ENCODE measurements around the gene EMD. TPM values are rescaled to one million over a fixed set of nuclear protein-coding genes. Genes with fewer than 3 reads are reported as not detected.

Gene EMD
- total and polyA plus RNA-seq, 2 experiments from 2014 or later, result 39.4 to 61.0 TPM

GRCh38 chrX:154349979-154350378 lies 29.1 kb upstream of the EMD start:
- H3K9me2 ChIP-seq (replicated peaks; ENCODE audit: insufficient read depth), result no peaks in the 10 kb centered on the region

DNA sequence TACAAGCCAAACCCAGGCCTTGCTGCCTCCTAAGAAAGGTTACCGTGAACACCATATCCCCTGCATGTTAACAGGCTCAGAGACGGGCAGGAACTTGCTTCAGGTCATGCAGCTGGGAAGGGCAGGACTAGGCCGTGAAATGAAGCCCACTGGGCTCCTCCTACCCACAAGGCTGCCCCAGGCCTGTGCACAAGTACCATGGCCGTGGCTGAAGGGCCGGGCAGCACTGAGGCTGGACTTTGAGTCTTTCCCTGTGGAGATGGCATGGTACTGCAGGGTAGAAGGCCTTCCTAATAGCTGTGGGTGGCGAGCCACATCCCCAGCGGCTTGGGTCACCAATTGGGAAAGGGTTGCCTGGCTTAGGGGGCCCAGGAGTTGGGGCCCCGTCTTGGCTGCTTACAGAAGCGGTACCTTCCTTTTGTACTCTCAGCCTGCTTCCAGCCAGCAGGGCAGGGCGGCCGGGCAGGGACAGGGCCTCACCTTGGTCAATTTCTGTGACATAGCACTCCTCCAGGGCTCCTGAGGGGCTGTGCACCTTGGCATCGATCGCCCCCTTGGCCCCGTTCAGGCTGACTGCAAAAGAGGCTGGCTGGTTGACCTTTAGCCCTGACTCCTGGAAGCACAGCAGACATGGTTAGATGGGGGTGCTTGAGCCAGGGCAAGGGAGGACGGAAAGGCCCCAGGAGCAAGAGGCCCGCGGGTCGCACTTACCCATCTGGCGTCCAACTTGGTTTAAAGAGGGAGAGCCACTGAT lies 28.5 kb upstream of the EMD start:
- no peaks in the 10 kb centered on the region for H3K9me2 ChIP-seq (replicated peaks; ENCODE audit: insufficient read depth)
- no peak overlapping the region for H3K4me2 ChIP-seq
- no peak for TF ChIP-seq EZH2phosphoT487 (IDR thresholded peaks at IDR 0.05; ENCODE audit: low read depth, severe bottlenecking, unreplicated experiment)
- TF ChIP-seq CTCF (IDR thresholded peaks at IDR 0.05; ENCODE audit: poor library complexity), result no peak
- no peak for TF ChIP-seq EZH2 (IDR thresholded peaks at IDR 0.05; ENCODE audit: borderline replicate concordance)
- H3K79me2 ChIP-seq, result no peaks in the 10 kb centered on the region
- H4K20me1 ChIP-seq (ENCODE audit: insufficient read depth, poor library complexity, severe bottlenecking), result peaks cover 4% of the 10 kb centered on the region
- no peak overlapping the region for H2AFZ ChIP-seq
- no peaks in the 10 kb centered on the region for H3K4me1 ChIP-seq (ENCODE audit: insufficient read depth)
- DNase-seq (ENCODE audit: low spot score), result no peak
- WGBS (ENCODE audit: low lambda C conversion rate, missing lambda C conversion rate), result 89% methylated on average over 19 of the region's 19 CpGs
- no peaks in the 10 kb centered on the region for H3K36me3 ChIP-seq (replicated peaks; ENCODE audit: insufficient read depth, low read depth)
- H3K27ac ChIP-seq, result no peak overlapping the region
- H3K27me3 ChIP-seq, result no peaks in the 10 kb centered on the region
- H3K4me3 ChIP-seq, result no peak overlapping the region
- no peaks in the 10 kb centered on the region for H3K9me3 ChIP-seq (ENCODE audit: low read depth)

More at GRCh38 chrX:154349979-154350378, 29.1 kb upstream of the EMD start:
- TF ChIP-seq EZH2 (IDR thresholded peaks at IDR 0.05; ENCODE audit: borderline replicate concordance) (no peak), EZH2phosphoT487 (IDR thresholded peaks at IDR 0.05; ENCODE audit: low read depth, severe bottlenecking, unreplicated experiment) (no peak), CTCF (IDR thresholded peaks at IDR 0.05; ENCODE audit: poor library complexity) (no peak)
- Histone ChIP-seq H3K27ac (no peak overlapping the region), H3K79me2 (no peaks in the 10 kb centered on the region), H4K20me1 (ENCODE audit: insufficient read depth, poor library complexity, severe bottlenecking) (peaks cover under 1% of the 10 kb centered on the region), H3K9me3 (ENCODE audit: low read depth) (no peaks in the 10 kb centered on the region), H3K4me1 (ENCODE audit: insufficient read depth) (no peaks in the 10 kb centered on the region), H3K36me3 (replicated peaks; ENCODE audit: insufficient read depth, low read depth) (no peaks in the 10 kb centered on the region), H3K4me3 (no peak overlapping the region), H3K4me2 (no peak overlapping the region), H3K27me3 (no peaks in the 10 kb centered on the region), H2AFZ (no peak overlapping the region)
- 87% methylated on average over 15 of the region's 15 CpGs for WGBS (ENCODE audit: low lambda C conversion rate, missing lambda C conversion rate)
- no peak for DNase-seq (ENCODE audit: low spot score)

DNA sequence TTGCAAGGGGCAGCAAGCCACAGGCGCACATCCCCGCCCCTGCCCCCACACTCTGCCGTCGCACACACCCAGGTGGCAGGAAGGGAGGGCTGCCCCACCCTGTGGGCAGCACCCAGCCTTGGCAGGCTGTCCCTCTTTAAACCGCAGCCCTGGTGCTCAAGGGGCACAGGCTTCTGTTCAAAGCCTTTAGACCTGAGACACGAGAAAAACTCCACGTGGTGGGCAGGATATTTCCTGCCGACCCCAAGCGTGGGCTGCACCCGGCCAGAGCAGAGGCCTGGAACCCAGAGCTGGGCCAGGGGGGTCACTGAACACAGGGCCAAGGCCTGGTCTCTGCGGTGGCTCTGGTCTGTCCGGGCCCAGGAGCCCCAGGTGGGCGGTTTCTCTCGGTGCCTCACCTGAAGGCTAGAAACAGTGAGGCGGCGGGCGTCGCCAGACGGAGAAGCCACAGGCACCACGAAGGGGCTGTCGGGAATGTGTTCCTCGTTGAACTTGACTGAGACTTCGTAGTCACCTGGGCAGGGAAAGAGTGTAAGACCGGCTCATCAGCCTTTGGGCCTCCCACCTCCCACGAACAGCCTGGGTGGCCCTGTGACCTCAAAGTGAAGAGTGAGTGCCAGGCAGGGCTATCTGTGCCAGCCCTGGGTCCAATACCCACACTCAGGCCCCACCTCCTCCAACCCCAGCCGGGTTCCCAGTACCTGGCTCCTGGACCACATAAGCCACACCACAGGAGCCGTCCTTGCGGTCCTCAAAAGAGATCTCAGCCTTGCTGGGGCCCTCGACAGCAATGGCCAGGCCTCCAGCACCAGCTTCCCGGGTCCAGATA lies 27.7 kb upstream of the EMD start:
- Histone ChIP-seq H3K9me3 (ENCODE audit: low read depth) (no peaks in the 10 kb centered on the region), H2AFZ (no peak overlapping the region), H3K4me3 (no peak overlapping the region), H3K27ac (no peak overlapping the region), H3K27me3 (no peaks in the 10 kb centered on the region), H3K36me3 (replicated peaks; ENCODE audit: insufficient read depth, low read depth) (no peaks in the 10 kb centered on the region), H3K4me2 (no peak overlapping the region), H3K9me2 (replicated peaks; ENCODE audit: insufficient read depth) (no peaks in the 10 kb centered on the region), H3K79me2 (no peaks in the 10 kb centered on the region), H3K4me1 (ENCODE audit: insufficient read depth) (no peaks in the 10 kb centered on the region), H4K20me1 (ENCODE audit: insufficient read depth, poor library complexity, severe bottlenecking) (peaks cover 4% of the 10 kb centered on the region)
- DNase-seq (ENCODE audit: low spot score), result no peak
- TF ChIP-seq EZH2phosphoT487 (IDR thresholded peaks at IDR 0.05; ENCODE audit: low read depth, severe bottlenecking, unreplicated experiment) (no peak), EZH2 (IDR thresholded peaks at IDR 0.05; ENCODE audit: borderline replicate concordance) (no peak), CTCF (IDR thresholded peaks at IDR 0.05; ENCODE audit: poor library complexity) (no peak)
- 89% methylated on average over 29 of the region's 30 CpGs for WGBS (ENCODE audit: low lambda C conversion rate, missing lambda C conversion rate)
